Fibroblast of villous mesenchyme (primary cell): Measurements from ENCODE around the gene TPR. TPM values are rescaled to one million over a fixed set of nuclear protein-coding genes. Genes with fewer than 3 reads are reported as not detected.
A peak's percentile ranks its signal among the peaks of the same experiment; 100 is the strongest.
"Not testable (repeated sequence)": the region's sequence is repeated elsewhere in the genome, so short reads cannot be mapped to it uniquely, and the experiment has no call there.

Experiments
- DNase-seq: peaks from one replicate; pipeline ENCODE4 v3.0.0-alpha.2; 2010; ENCODE audit warnings: low read depth
- H3K4me3 ChIP-seq: 2 replicates; pipeline ENCODE4 v1.5.1; 2011; ENCODE audit warnings: low read depth, mild to moderate bottlenecking, low read length
- total RNA-seq: library from RNA; depleted of rRNA; stranded (reverse); fragments of >200 nt; gene quantifications from 2 replicates; pipeline ENCODE4 v1.2.3, GENCODE V29; 2012
- TF ChIP-seq, protein P1 (sequence below): IDR thresholded peaks from 2 replicates; pipeline ENCODE4 v1.5.1; 2012; ENCODE audit warnings: low read depth, mild to moderate bottlenecking, low read length; ENCODE audit not compliant: insufficient read depth

Gene TPR
- total RNA-seq, 1 donor: 63.5 TPM

DNA sequence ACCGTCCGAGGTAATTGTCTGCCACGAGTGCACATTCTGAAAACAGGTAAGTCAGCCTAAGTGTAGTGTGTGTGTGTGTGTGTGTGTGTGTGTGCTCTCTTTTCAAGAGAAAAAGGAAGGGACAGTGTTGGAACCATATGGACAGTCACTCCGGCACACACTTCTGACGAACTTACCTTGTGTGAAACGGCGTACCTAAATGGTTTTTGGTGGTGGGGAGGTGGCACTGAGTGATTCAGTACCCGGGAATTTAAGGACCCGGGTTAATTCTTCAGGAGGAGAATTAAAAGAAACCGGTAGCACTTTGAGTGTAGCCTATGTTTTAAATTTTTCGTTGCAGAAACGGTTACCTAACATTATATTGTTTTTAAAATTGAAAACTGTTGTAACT is 871 bp upstream of the TPR start:
- DNase-seq: no peak
- TF ChIP-seq, protein P1, sequence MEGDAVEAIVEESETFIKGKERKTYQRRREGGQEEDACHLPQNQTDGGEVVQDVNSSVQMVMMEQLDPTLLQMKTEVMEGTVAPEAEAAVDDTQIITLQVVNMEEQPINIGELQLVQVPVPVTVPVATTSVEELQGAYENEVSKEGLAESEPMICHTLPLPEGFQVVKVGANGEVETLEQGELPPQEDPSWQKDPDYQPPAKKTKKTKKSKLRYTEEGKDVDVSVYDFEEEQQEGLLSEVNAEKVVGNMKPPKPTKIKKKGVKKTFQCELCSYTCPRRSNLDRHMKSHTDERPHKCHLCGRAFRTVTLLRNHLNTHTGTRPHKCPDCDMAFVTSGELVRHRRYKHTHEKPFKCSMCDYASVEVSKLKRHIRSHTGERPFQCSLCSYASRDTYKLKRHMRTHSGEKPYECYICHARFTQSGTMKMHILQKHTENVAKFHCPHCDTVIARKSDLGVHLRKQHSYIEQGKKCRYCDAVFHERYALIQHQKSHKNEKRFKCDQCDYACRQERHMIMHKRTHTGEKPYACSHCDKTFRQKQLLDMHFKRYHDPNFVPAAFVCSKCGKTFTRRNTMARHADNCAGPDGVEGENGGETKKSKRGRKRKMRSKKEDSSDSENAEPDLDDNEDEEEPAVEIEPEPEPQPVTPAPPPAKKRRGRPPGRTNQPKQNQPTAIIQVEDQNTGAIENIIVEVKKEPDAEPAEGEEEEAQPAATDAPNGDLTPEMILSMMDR: no peak
- H3K4me3 ChIP-seq: peak overlapping the region; percentile 94

DNA sequence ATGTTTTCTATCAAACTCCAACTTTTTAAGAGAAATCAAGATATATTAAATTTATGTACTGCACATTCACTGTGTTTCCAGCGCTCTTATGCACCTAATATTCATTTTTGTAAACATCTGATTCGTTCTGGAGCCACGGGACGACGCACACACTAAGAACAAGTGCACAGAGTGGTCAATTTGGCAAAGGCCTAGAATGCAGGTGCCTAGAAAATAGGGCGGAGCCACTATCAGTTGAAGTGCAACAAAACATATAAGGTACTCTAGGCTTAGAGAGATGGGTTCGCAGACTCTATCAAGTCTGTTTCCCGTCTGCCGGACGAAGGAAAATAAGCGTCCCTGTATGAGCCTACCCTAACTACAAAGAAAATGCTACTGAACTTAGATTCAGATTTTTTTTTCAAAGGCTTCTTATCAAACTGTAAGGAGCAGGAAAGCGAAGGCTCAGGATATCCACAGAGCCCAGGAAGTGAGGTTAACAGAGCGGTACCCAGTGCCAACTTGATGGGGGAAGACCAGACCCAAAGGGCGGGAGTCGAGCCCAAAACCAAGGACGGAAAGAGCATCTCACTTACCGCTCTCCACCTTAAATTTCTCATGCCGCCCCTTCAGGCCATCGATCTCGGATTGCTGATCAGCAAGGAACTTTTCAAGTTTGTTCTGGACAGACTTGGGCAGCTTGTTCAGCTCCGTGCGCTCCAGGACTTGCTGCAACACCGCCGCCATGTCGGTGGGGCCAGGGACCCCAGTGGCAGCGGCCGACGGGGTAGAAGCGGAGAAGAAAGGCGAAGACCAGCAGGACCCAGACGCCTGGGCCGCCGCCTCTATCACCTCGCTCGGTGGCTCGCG is 526 bp downstream of the TPR start:
- TF ChIP-seq, protein P1: no peak
- peak; percentile 41 for DNase-seq
- H3K4me3 ChIP-seq: peak overlapping the region; percentile 94

- not testable (repeated sequence) for H3K4me3 ChIP-seq
- peak; percentile 32 for DNase-seq
Measured at GRCh38 chr1:186347837-186348691, 27.0 kb downstream of the TPR start.

- TF ChIP-seq, protein P1: no peak
- DNase-seq: no peak
- no peak overlapping the region for H3K4me3 ChIP-seq
Measured at GRCh38 chr1:186340772-186341171, 34.3 kb downstream of the TPR start.

- TF ChIP-seq, protein P1: no peak
- no peak overlapping the region for H3K4me3 ChIP-seq
- DNase-seq: no peak
Measured at GRCh38 chr1:186337554-186337953, 37.5 kb downstream of the TPR start.

GRCh38 chr1:186330758-186331157 is 44.3 kb downstream of the TPR start:
- no peak for DNase-seq
- TF ChIP-seq, protein P1: peak; percentile 45
- H3K4me3 ChIP-seq: no peak overlapping the region

- TF ChIP-seq, protein P1: no peak
- DNase-seq: no peak
- H3K4me3 ChIP-seq: no peak overlapping the region
Measured at GRCh38 chr1:186327331-186327730, 47.7 kb downstream of the TPR start.
